Spinal cord (tissue), 10 donors: ENCODE results near the gene GH2. TPM values are rescaled to one million over a fixed set of nuclear protein-coding genes. Genes with fewer than 3 reads are reported as not detected.

ENCODE experiments used
- DNase-seq, 6 donors: peaks; one replicate each; pipeline versions ENCODE4 v3.0.0 to v3.0.0-alpha.2; 2013 to 2015; ENCODE audit warnings: low spot score in 6 of 6, low read depth in 4 of 6
- H3K27ac ChIP-seq: one replicate; pipeline ENCODE4 v1.5.1; 2013; ENCODE audit warnings: low read depth, low read length, control low read depth
- H3K27me3 ChIP-seq: one replicate; pipeline ENCODE4 v1.6.1; 2013; ENCODE audit warnings: low read length; ENCODE audit not compliant: control insufficient read depth, insufficient read depth
- H3K36me3 ChIP-seq: one replicate; pipeline ENCODE4 v1.6.1; 2013; ENCODE audit warnings: low read length; ENCODE audit not compliant: control insufficient read depth, insufficient read depth
- H3K4me1 ChIP-seq: one replicate; pipeline ENCODE4 v1.6.1; 2013; ENCODE audit warnings: low read length; ENCODE audit not compliant: control insufficient read depth, insufficient read depth
- H3K4me3 ChIP-seq: one replicate; pipeline ENCODE4 v1.5.1; 2013; ENCODE audit warnings: low read depth, low read length, control low read depth
- H3K9me3 ChIP-seq: one replicate; pipeline ENCODE4 v1.6.1; 2013; ENCODE audit warnings: low read length; ENCODE audit not compliant: control insufficient read depth, insufficient read depth
- WGBS: methylation state at CpG from one replicate; pipeline ENCODE4 v1.1.5; 2013; ENCODE audit warnings: missing lambda C conversion rate; ENCODE audit not compliant: insufficient coverage; 5-methylcytosine and 5-hydroxymethylcytosine counted together
- polyA plus RNA-seq, 2 donors: library from polyadenylated mRNA; unstranded; fragments of 120-200 nt; gene quantifications; one replicate each; pipeline ENCODE4 v1.2.1, GENCODE V29; 2013; ENCODE audit not compliant: insufficient read length in 2 of 2
- small RNA-seq: library from RNA; depleted of rRNA; stranded (forward); fragments of <200 nt; gene quantifications from one replicate; pipeline ENCODE3, GENCODE V24; 2014; ENCODE audit warnings: low replicate concordance
- total RNA-seq, 2 donors: library from RNA; depleted of rRNA in 1 of 2; stranded (reverse); fragments of 120-200 nt in 1 of 2; fragments of >200 nt in 1 of 2; gene quantifications; one replicate each; pipeline versions ENCODE4 v1.2.3 to v1.2.4, GENCODE V29; 2013 to 2014
- donor health status: healthy.

The GH2 gene
- total and polyA plus RNA-seq, 4 donors, result 0.44 TPM; not detected in 3

DNA sequence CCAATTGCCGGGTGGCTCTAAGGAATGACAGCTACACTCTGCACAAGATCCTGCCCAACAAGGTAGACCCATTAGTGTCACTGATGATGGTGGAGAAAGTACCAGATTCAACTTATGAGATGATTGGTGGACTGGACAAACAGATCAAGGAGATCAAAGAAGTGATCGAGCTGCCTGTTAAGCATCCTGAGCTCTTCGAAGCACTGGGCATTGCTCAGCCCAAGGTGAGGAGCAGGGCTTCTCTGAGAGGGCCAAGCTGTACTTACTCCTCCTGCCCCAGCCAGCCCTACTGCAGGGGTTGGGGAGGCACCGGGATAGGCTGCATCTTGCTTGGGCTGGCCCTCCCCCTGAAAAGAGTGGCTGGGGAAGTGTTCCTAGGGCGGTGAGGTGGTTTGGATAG is 51.5 kb downstream of the GH2 start:
- WGBS, result 100% methylated on average over 1 of the region's 5 CpGs
- no peak overlapping the region for H3K4me3 ChIP-seq
- DNase-seq, result no peak
- peaks cover 15% of the 10 kb centered on the region for H3K4me1 ChIP-seq
- H3K27ac ChIP-seq, result no peak overlapping the region
- H3K27me3 ChIP-seq, result no peaks in the 10 kb centered on the region
- H3K36me3 ChIP-seq, result peaks cover 65% of the 10 kb centered on the region
- H3K9me3 ChIP-seq, result no peaks in the 10 kb centered on the region

Small RNA genes lying within 50 kb of the gene (small RNA-seq; reads per million reads assigned to genes)
- gene AC040958.1 (not detected), gene AC127029.1 (not detected), gene GH1 (not detected)

Other genes starting within 250 kb of the GH2 start
- gene LIMD2, start 181.8 kb downstream of the GH2 start, total RNA-seq, result 10 to 100 TPM in 1 of 2 donors, 1 to 10 TPM in 1; 8.8 to 31.7 TPM
- 10 to 100 TPM; 48.6 to 50.8 TPM for gene LIMD2, start 181.8 kb downstream of the GH2 start, polyA plus RNA-seq
- 10 to 100 TPM; 39.9 to 40.2 TPM for gene STRADA, start 140.1 kb downstream of the GH2 start, total RNA-seq
- 100 to 1,000 TPM in 1 of 2 donors, 10 to 100 TPM in 1; 73.2 to 108 TPM for gene STRADA, start 140.1 kb downstream of the GH2 start, polyA plus RNA-seq
- 10 to 100 TPM; 74.9 to 75.6 TPM for gene CCDC47, start 108.3 kb downstream of the GH2 start, total RNA-seq
- 10 to 100 TPM; 68.9 to 85.7 TPM for gene CCDC47, start 108.3 kb downstream of the GH2 start, polyA plus RNA-seq
- 100 to 1,000 TPM in 1 of 2 donors, 10 to 100 TPM in 1; 90.1 to 101 TPM for gene DDX42, start 107.8 kb downstream of the GH2 start, total RNA-seq
- 100 to 1,000 TPM; 113 to 114 TPM for gene DDX42, start 107.8 kb downstream of the GH2 start, polyA plus RNA-seq
- 10 to 100 TPM; 37.4 to 52.9 TPM for gene PSMC5, start 54.5 kb downstream of the GH2 start, total RNA-seq
- 100 to 1,000 TPM; 182 to 193 TPM for gene PSMC5, start 54.5 kb downstream of the GH2 start, polyA plus RNA-seq
- 10 to 100 TPM; 26.1 to 42.2 TPM for gene FTSJ3, start 54.3 kb downstream of the GH2 start, total RNA-seq
- 10 to 100 TPM; 37.5 to 49.8 TPM for gene FTSJ3, start 54.3 kb downstream of the GH2 start, polyA plus RNA-seq
- gene SMARCD2, start 39.3 kb downstream of the GH2 start, total RNA-seq, result 10 to 100 TPM; 28.1 to 52.3 TPM
- 10 to 100 TPM; 24.4 to 36.6 TPM for gene SMARCD2, start 39.3 kb downstream of the GH2 start, polyA plus RNA-seq
- gene CSH2, start 8.3 kb downstream of the GH2 start, total RNA-seq, result 1 to 10 TPM in 1 of 2 donors, not detected in 1; 7.2 TPM
- 1 to 10 TPM in 1 of 2 donors, under 1 TPM in 1; 0.47 to 5.5 TPM for gene CSH2, start 8.3 kb downstream of the GH2 start, polyA plus RNA-seq
- gene CSH1, start 14.6 kb upstream of the GH2 start, total RNA-seq, result 10 to 100 TPM in 1 of 2 donors, not detected in 1; 18.1 TPM
- 1 to 10 TPM; 1.3 to 5.2 TPM for gene CSH1, start 14.6 kb upstream of the GH2 start, polyA plus RNA-seq
- 1 to 10 TPM in 1 of 2 donors, not detected in 1; 1.0 TPM for gene CSHL1, start 29.3 kb upstream of the GH2 start, total RNA-seq
- not detected for gene CSHL1, start 29.3 kb upstream of the GH2 start, polyA plus RNA-seq
- gene GH1, start 36.9 kb upstream of the GH2 start, total RNA-seq, result 1 to 10 TPM in 1 of 2 donors, not detected in 1; 5.5 TPM
- not detected for gene GH1, start 36.9 kb upstream of the GH2 start, polyA plus RNA-seq
- gene CD79B, start 50.4 kb upstream of the GH2 start, total RNA-seq, result 1 to 10 TPM; 1.1 to 1.2 TPM
- under 1 TPM; 0.36 TPM for gene CD79B, start 50.4 kb upstream of the GH2 start, polyA plus RNA-seq
- under 1 TPM; 0.20 to 0.28 TPM for gene SCN4A, start 91.0 kb upstream of the GH2 start, total RNA-seq
- under 1 TPM; 0.14 to 0.17 TPM for gene SCN4A, start 91.0 kb upstream of the GH2 start, polyA plus RNA-seq
- 10 to 100 TPM in 1 of 2 donors, 1 to 10 TPM in 1; 2.8 to 13.4 TPM for gene PRR29, start 116.4 kb upstream of the GH2 start, total RNA-seq
- gene PRR29, start 116.4 kb upstream of the GH2 start, polyA plus RNA-seq, result 10 to 100 TPM; 12.3 to 17.7 TPM
- gene ICAM2, start 138.7 kb upstream of the GH2 start, total RNA-seq, result 10 to 100 TPM; 10.1 to 37.0 TPM
- gene ICAM2, start 138.7 kb upstream of the GH2 start, polyA plus RNA-seq, result 10 to 100 TPM; 15.6 to 21.0 TPM
- gene ERN1, start 248.2 kb upstream of the GH2 start, total RNA-seq, result 1 to 10 TPM; 6.3 to 6.9 TPM
- 1 to 10 TPM; 4.0 to 5.6 TPM for gene ERN1, start 248.2 kb upstream of the GH2 start, polyA plus RNA-seq